GM13977 (cell line): Measurements from ENCODE around the gene PDE4D.

Experiments
- DNase-seq: peaks from one replicate; pipeline ENCODE4 v3.0.0; 2012; ENCODE audit warnings: low spot score
- CTCF ChIP-seq: IDR thresholded peaks from 2 replicates; pipeline ENCODE4 v1.5.1; 2012; ENCODE audit warnings: mild to moderate bottlenecking, control low read depth; ENCODE audit not compliant: insufficient read depth; ENCODE audit errors: extremely low read depth, missing control alignments
- in situ Hi-C: fragments of 300-500 bp; cut with MboI; formaldehyde crosslinking; loops from one replicate; pipeline ENCODE4 v1.12.0; 2022; ENCODE audit warnings: low sequenced_read_pairs, low pct_unique_long_range_greater_than_20kb, mixed read lengths, inconsistent platforms; ENCODE audit not compliant: unreplicated experiment

The PDE4D gene

GRCh38 chr5:58930520-58930919 lies 963.0 kb downstream of the PDE4D start:
- DNase-seq = no peak
- no peak for TF ChIP-seq CTCF
- in situ Hi-C loops = no loop called here

- in situ Hi-C loops = no loop called here
- no peak for DNase-seq
- TF ChIP-seq CTCF = no peak
Observed at GRCh38 chr5:58929726-58930125, 963.8 kb downstream of the PDE4D start.

GRCh38 chr5:58927938-58928337 lies 965.6 kb downstream of the PDE4D start:
- no peak for TF ChIP-seq CTCF
- in situ Hi-C loops = no loop called here
- no peak for DNase-seq

- no peak for TF ChIP-seq CTCF
- in situ Hi-C loops = no loop called here
- no peak for DNase-seq
Observed at GRCh38 chr5:58927181-58927580, 966.3 kb downstream of the PDE4D start.

- TF ChIP-seq CTCF = no peak
- in situ Hi-C loops = no loop called here
- no peak for DNase-seq
Observed at GRCh38 chr5:58926541-58926935, 967.0 kb downstream of the PDE4D start.

GRCh38 chr5:58925627-58926540 lies 967.6 kb downstream of the PDE4D start:
- no peak for TF ChIP-seq CTCF
- no peak for DNase-seq
- in situ Hi-C loops = no loop called here

- in situ Hi-C loops = no loop called here
- no peak for TF ChIP-seq CTCF
- no peak for DNase-seq
Observed at GRCh38 chr5:58924306-58924705, 969.2 kb downstream of the PDE4D start.
